MCF 10A (cell line): ENCODE data around the gene GRIA1. TPM values are rescaled to one million over a fixed set of nuclear protein-coding genes. Genes with fewer than 3 reads are reported as not detected.

Experiments used
- BruUV-seq: library from RNA; stranded (reverse); fragments of 400-500 nt; replicated peaks from 2 replicates; lab custom pipeline; 2021; lab: Mats Ljungman, UMichigan
- CTCF ChIA-PET: fragments of 300-600 bp; sonication (Branson Sonifier 250); formaldehyde crosslinking; extraction: SDS; loops from one replicate; lab custom pipeline; 2021; ENCODE audit warnings: antibody characterized with exemption, inconsistent platforms; lab: Yijun Ruan, JAX
- POLR2A ChIA-PET: fragments of 300-600, 350-650 bp; sonication (Branson Sonifier 250); formaldehyde crosslinking; extraction: SDS; loops from one replicate; lab custom pipeline; 2020; ENCODE audit warnings: antibody characterized with exemption, inconsistent platforms; lab: Yijun Ruan, JAX
- DNase-seq: peaks from one replicate; pipeline ENCODE4 v3.0.0-alpha.2; 2018; ENCODE audit not compliant: unreplicated experiment
- H3K27ac Mint-ChIP-seq: one replicate; pipeline ENCODE4 v1.8.0; 2022; ENCODE audit warnings: mild to moderate bottlenecking, low read depth, mixed read lengths; ENCODE audit not compliant: unreplicated experiment
- H3K27me3 Mint-ChIP-seq: one replicate; pipeline ENCODE4 v1.8.0; 2022; ENCODE audit warnings: mixed read lengths; ENCODE audit not compliant: insufficient read depth, unreplicated experiment
- H3K36me3 Mint-ChIP-seq: one replicate; pipeline ENCODE4 v1.8.0; 2022; ENCODE audit warnings: mild to moderate bottlenecking, moderate library complexity, mixed read lengths; ENCODE audit not compliant: insufficient read depth, unreplicated experiment
- H3K4me1 Mint-ChIP-seq: one replicate; pipeline ENCODE4 v1.8.0; 2022; ENCODE audit warnings: mixed read lengths; ENCODE audit not compliant: insufficient read depth, unreplicated experiment
- H3K4me3 Mint-ChIP-seq: one replicate; pipeline ENCODE4 v1.8.0; 2022; ENCODE audit warnings: mild to moderate bottlenecking, moderate library complexity, mixed read lengths; ENCODE audit not compliant: unreplicated experiment
- H3K9me3 Mint-ChIP-seq: one replicate; pipeline ENCODE4 v1.8.0; 2022; ENCODE audit warnings: mixed read lengths; ENCODE audit not compliant: unreplicated experiment
- intact Hi-C: fragments of 100-400 bp; cut with micrococcal nuclease; formaldehyde crosslinking; loops from 2 replicates; pipeline ENCODE4 v1.14.1; 2022
- total RNA-seq: library from RNA; stranded (reverse); gene quantifications from 2 replicates; pipeline ENCODE4 v1.2.3, GENCODE V29; 2022
- TF ChIP-seq, protein P1 (sequence below): fragments of 200-600 bp; IDR thresholded peaks from one replicate; pipeline ENCODE4 v1.8.0; 2022; ENCODE audit warnings: antibody characterized with exemption, mild to moderate bottlenecking; ENCODE audit not compliant: unreplicated experiment

GRIA1 gene
- total RNA-seq, 1 experiment from 2014 or later = not detected

DNA sequence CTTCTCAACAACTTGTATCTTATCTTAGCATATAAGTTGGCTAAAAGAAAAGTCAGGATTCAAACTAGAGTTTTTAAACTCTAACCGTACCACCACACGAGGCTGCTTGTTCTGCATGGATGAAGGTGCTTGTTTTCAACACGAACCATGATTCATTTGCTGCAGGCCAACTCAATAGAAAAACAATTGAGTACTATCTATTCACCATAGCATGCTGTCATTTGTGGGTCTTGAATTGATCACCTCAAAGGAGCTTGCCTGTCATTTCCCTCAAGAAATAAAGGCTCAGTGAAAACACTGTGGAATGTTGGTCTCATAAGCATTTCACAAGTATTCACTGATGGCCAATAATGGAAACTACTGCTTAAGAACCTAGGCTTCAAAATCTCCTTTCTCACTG is 21.0 kb upstream of the GRIA1 start:
- H3K4me3 Mint-ChIP-seq = no peak overlapping the region
- TF ChIP-seq, protein P1, sequence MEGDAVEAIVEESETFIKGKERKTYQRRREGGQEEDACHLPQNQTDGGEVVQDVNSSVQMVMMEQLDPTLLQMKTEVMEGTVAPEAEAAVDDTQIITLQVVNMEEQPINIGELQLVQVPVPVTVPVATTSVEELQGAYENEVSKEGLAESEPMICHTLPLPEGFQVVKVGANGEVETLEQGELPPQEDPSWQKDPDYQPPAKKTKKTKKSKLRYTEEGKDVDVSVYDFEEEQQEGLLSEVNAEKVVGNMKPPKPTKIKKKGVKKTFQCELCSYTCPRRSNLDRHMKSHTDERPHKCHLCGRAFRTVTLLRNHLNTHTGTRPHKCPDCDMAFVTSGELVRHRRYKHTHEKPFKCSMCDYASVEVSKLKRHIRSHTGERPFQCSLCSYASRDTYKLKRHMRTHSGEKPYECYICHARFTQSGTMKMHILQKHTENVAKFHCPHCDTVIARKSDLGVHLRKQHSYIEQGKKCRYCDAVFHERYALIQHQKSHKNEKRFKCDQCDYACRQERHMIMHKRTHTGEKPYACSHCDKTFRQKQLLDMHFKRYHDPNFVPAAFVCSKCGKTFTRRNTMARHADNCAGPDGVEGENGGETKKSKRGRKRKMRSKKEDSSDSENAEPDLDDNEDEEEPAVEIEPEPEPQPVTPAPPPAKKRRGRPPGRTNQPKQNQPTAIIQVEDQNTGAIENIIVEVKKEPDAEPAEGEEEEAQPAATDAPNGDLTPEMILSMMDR = no peak
- peaks cover 7% of the 10 kb centered on the region for H3K9me3 Mint-ChIP-seq
- H3K27ac Mint-ChIP-seq = no peak overlapping the region
- no TSS peak for BruUV-seq
- no peak for DNase-seq
- no peaks in the 10 kb centered on the region for H3K36me3 Mint-ChIP-seq
- intact Hi-C loops = no loop called here
- POLR2A ChIA-PET = no interaction called here
- no peaks in the 10 kb centered on the region for H3K4me1 Mint-ChIP-seq
- no peaks in the 10 kb centered on the region for H3K27me3 Mint-ChIP-seq
- CTCF ChIA-PET = interaction anchor here (0.7 to 1.0 kb wide), 3 partner anchors 27 to 1180 kb away, joined by 3 to 5 read pairs (median 4); no protein-coding TSS in a partner anchor

DNA sequence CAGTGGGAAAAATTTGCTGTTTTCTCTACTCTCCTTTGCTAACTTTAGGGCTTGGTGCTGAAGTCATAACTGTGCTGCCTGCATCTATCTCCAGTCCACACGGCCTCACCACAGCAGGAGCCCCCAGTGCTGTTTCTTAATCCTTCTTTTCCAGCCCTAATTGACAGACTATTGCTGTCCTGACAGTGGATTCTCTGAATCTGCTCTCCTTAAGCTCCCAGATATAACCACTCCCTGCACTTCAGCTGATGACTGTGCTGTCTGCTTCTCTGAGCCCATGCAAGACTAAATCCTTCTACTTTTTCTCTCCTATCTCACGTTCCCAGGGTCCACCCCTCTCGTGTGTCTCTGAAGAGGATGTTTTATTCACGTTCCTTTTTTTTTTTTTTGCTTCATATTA is 19.7 kb upstream of the GRIA1 start:
- TF ChIP-seq, protein P1 = no peak
- Mint-ChIP-seq H3K4me1 (no peaks in the 10 kb centered on the region), H3K36me3 (no peaks in the 10 kb centered on the region), H3K27ac (no peak overlapping the region), H3K4me3 (no peak overlapping the region), H3K27me3 (no peaks in the 10 kb centered on the region), H3K9me3 (peaks cover 7% of the 10 kb centered on the region)
- intact Hi-C loops = no loop called here
- ChIA-PET CTCF (interaction anchor here (0.6 kb wide), 1 partner anchor 14 kb away, joined by 4 read pairs; no protein-coding TSS in a partner anchor), POLR2A (no interaction called here)
- BruUV-seq = no TSS peak
- DNase-seq = no peak

DNA sequence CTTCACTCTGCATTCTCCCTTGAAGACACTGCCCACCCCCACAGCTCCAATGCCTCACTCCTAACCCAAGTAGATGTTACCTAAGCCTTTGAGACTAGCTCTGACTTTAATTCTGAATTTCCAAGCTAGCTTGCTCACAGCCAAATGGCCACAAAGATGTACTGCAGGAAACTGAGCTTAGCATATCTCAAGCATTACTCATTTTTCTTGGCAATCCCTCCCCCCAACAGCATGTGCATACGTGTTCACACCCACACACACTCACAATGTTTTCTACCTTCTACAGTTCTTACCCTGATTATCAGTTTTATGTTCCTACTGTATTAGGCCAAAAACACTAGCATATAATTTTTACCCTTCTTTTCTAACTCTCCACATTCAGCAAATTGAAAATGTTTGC is 13.7 kb upstream of the GRIA1 start:
- POLR2A ChIA-PET = interaction anchor here (0.8 to 2.1 kb wide), 6 partner anchors 9 to 489 kb away, joined by 3 to 9 read pairs (median 5); no protein-coding TSS in a partner anchor
- H3K36me3 Mint-ChIP-seq = no peaks in the 10 kb centered on the region
- peaks cover 7% of the 10 kb centered on the region for H3K9me3 Mint-ChIP-seq
- peak; percentile 93 for DNase-seq
- TF ChIP-seq, protein P1 = peak; percentile 49
- CTCF ChIA-PET = interaction anchor here (0.5 to 5.4 kb wide), 28 partner anchors 8 to 944 kb away, joined by 3 to 40 read pairs (median 3); no protein-coding TSS in a partner anchor
- peaks cover 25% of the 10 kb centered on the region for H3K4me1 Mint-ChIP-seq
- no peak overlapping the region for H3K4me3 Mint-ChIP-seq
- intact Hi-C loops = loop anchor here (1.0 to 5.0 kb wide), 3 partner anchors 254 to 914 kb away; no protein-coding TSS in a partner anchor
- H3K27me3 Mint-ChIP-seq = no peaks in the 10 kb centered on the region
- H3K27ac Mint-ChIP-seq = peak overlapping the region; percentile 76
- BruUV-seq = no TSS peak

DNA sequence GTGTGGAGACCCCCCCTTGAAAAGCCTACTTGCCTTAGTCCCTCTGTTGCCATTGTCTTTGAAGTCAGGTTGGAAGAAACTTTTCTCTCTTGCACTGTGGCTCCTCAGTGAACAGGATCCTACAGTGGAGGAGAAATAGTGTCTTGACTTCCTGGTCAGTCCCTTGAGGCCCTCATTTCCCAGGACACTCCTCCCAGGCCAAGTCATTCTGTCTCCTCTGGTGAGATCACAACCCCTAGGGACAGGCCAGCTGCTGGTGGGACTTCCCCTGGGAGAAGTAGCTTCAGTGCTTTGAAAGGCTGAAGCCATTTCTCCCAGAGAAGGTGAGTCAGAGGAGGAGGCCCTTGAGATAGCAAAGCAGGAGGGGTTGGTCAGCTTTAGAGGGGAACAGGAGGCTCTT is 10.1 kb upstream of the GRIA1 start:
- Mint-ChIP-seq H3K36me3 (no peaks in the 10 kb centered on the region), H3K4me1 (peaks cover 25% of the 10 kb centered on the region), H3K4me3 (no peak overlapping the region), H3K9me3 (no peaks in the 10 kb centered on the region), H3K27ac (no peak overlapping the region), H3K27me3 (no peaks in the 10 kb centered on the region)
- intact Hi-C loops = no loop called here
- DNase-seq = peak; percentile 65
- TF ChIP-seq, protein P1 = no peak
- POLR2A ChIA-PET = interaction anchor here (0.5 kb wide), 1 partner anchor 422 kb away, joined by 3 read pairs; no protein-coding TSS in a partner anchor
- no TSS peak for BruUV-seq
- CTCF ChIA-PET = interaction anchor here (0.5 to 5.4 kb wide), 6 partner anchors 15 to 484 kb away, joined by 3 to 40 read pairs (median 3); no protein-coding TSS in a partner anchor
